Osteoblast (primary cell): ENCODE measurements around the gene CACNA2D3. TPM values are rescaled to one million over a fixed set of nuclear protein-coding genes. Genes with fewer than 3 reads are reported as not detected.
A peak's percentile ranks its signal among the peaks of the same experiment; 100 is the strongest.

Experiments used
- DNase-seq: peaks from one replicate; pipeline ENCODE4 v3.0.0; 2011; ENCODE audit warnings: low spot score, mixed read lengths; ENCODE audit not compliant: insufficient read length; ENCODE audit errors: missing footprints
- H2AFZ ChIP-seq: 2 replicates; pipeline ENCODE4 v1.6.0; 2011; ENCODE audit warnings: mild to moderate bottlenecking, low read length
- H3K27ac ChIP-seq: 2 replicates; pipeline ENCODE4 v1.5.1; 2011; ENCODE audit warnings: mild to moderate bottlenecking, low read depth, low read length, moderate library complexity
- H3K27me3 ChIP-seq: 2 replicates; pipeline ENCODE4 v1.6.0; 2012; ENCODE audit warnings: mild to moderate bottlenecking, control low read depth, inconsistent platforms, low read length, moderate library complexity; ENCODE audit not compliant: insufficient read depth
- H3K36me3 ChIP-seq: 2 replicates; pipeline ENCODE4 v1.5.1; 2011; ENCODE audit warnings: mild to moderate bottlenecking, low read length, control low read depth, moderate library complexity; ENCODE audit not compliant: insufficient read depth
- H3K4me1 ChIP-seq: 2 replicates; pipeline ENCODE4 v1.5.1; 2011; ENCODE audit warnings: mild to moderate bottlenecking, low read length, control low read depth, moderate library complexity; ENCODE audit not compliant: insufficient read depth
- H3K4me2 ChIP-seq: 2 replicates; pipeline ENCODE4 v1.6.0; 2011; ENCODE audit warnings: mild to moderate bottlenecking, low read length; ENCODE audit not compliant: insufficient read depth
- H3K4me3 ChIP-seq: fragments of 200-600 bp; sonication (generic); 3 replicates; pipeline ENCODE4 v1.5.1; 2012; ENCODE audit warnings: mild to moderate bottlenecking, low read length, inconsistent platforms; ENCODE audit not compliant: insufficient read depth
- H3K79me2 ChIP-seq: 2 replicates; pipeline ENCODE4 v1.6.0; 2012; ENCODE audit warnings: mild to moderate bottlenecking, low read length, control low read depth, inconsistent platforms; ENCODE audit not compliant: insufficient read depth
- H3K9me3 ChIP-seq: 2 replicates; pipeline ENCODE4 v1.5.1; 2011; ENCODE audit warnings: low read depth, low read length, control low read depth
- H4K20me1 ChIP-seq: 2 replicates; pipeline ENCODE4 v1.6.0; 2012; ENCODE audit warnings: mild to moderate bottlenecking, low read length, control low read depth; ENCODE audit not compliant: insufficient read depth
- total RNA-seq: library from RNA; depleted of rRNA; stranded (reverse); fragments of >200 nt; gene quantifications from 2 replicates; pipeline ENCODE4 v1.2.3, GENCODE V29; 2012
- TF ChIP-seq, protein P1 (sequence below): IDR thresholded peaks from 2 replicates; pipeline ENCODE4 v1.5.1; 2011; ENCODE audit warnings: mild to moderate bottlenecking, low read depth, low read length, moderate library complexity; ENCODE audit errors: extremely low read depth

Gene CACNA2D3
- total RNA-seq, 1 donor = 0.36 TPM

DNA sequence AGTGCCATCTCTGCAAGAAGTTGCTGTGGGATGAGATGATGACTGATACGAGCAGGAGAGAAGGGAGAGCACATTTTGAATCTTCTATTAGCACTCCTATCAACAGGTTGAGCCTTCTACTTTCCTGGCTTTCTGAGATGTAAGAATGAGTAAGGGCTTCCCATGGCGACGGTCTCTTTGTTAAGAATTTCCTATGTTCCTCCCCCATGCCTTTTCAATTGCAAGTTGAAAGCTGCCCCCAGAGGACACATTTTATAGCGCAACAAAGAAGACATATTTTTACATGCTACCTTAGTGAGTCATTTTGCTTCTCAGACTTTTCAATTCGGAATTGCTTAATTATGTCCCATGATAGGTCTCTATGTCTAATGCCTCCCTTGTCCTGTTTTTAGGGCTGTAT lies 876.8 kb downstream of the CACNA2D3 start:
- no peaks in the 10 kb centered on the region for H3K79me2 ChIP-seq
- peaks cover 24% of the 10 kb centered on the region for H3K4me1 ChIP-seq
- H4K20me1 ChIP-seq = no peaks in the 10 kb centered on the region
- H3K27ac ChIP-seq = peak overlapping the region; percentile 83
- H3K9me3 ChIP-seq = no peaks in the 10 kb centered on the region
- no peaks in the 10 kb centered on the region for H3K27me3 ChIP-seq
- no peak overlapping the region for H3K4me3 ChIP-seq
- TF ChIP-seq, protein P1, sequence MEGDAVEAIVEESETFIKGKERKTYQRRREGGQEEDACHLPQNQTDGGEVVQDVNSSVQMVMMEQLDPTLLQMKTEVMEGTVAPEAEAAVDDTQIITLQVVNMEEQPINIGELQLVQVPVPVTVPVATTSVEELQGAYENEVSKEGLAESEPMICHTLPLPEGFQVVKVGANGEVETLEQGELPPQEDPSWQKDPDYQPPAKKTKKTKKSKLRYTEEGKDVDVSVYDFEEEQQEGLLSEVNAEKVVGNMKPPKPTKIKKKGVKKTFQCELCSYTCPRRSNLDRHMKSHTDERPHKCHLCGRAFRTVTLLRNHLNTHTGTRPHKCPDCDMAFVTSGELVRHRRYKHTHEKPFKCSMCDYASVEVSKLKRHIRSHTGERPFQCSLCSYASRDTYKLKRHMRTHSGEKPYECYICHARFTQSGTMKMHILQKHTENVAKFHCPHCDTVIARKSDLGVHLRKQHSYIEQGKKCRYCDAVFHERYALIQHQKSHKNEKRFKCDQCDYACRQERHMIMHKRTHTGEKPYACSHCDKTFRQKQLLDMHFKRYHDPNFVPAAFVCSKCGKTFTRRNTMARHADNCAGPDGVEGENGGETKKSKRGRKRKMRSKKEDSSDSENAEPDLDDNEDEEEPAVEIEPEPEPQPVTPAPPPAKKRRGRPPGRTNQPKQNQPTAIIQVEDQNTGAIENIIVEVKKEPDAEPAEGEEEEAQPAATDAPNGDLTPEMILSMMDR = peak; percentile 64
- H3K4me2 ChIP-seq = peak overlapping the region; percentile 58
- no peaks in the 10 kb centered on the region for H3K36me3 ChIP-seq
- peak overlapping the region; percentile 66 for H2AFZ ChIP-seq
- peak; percentile 88 for DNase-seq

DNA sequence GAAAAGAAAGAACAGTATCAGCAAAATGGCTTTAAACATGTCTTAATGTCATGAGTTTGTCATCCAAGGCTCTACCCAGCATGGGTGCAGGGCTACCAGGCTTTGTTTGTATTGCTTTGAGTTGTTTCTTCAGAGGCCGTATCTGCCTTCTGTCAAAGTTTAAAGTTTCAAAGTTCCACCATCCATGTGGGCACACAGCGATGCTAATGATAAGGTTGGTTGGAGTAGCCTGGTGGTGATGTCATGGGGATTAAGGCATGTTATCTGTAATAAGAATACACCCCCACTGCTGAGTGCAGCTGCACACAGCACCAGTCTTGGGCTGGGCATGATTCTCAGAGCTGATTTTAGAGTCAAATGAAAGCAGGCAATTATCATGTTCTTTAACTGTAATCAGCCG lies 877.5 kb downstream of the CACNA2D3 start:
- H3K79me2 ChIP-seq = no peaks in the 10 kb centered on the region
- TF ChIP-seq, protein P1 = no peak
- peak overlapping the region; percentile 83 for H3K27ac ChIP-seq
- peak overlapping the region; percentile 58 for H3K4me2 ChIP-seq
- DNase-seq = no peak
- no peaks in the 10 kb centered on the region for H3K36me3 ChIP-seq
- peaks cover 24% of the 10 kb centered on the region for H3K4me1 ChIP-seq
- H3K9me3 ChIP-seq = no peaks in the 10 kb centered on the region
- no peak overlapping the region for H2AFZ ChIP-seq
- no peaks in the 10 kb centered on the region for H3K27me3 ChIP-seq
- H4K20me1 ChIP-seq = no peaks in the 10 kb centered on the region
- H3K4me3 ChIP-seq = peak overlapping the region; percentile 18

DNA sequence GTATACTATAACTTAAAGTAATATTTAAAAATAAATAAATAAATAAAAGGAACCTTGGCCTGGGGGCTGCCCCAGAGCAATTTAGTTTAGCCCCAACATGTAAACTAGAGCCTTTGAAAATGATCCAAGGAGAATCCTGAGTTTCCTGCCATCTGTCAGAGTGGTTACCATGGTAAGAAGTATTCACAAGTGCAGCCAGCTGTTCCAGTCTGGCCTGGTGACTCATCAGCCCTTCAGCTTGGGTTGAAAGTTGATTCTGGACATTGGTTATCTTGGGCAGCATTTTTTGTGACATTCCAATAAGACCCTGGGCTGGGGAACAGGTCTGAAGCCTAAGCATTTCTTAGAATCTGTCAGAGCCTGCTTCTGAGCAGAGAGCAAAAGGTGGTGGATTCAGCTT lies 878.2 kb downstream of the CACNA2D3 start:
- TF ChIP-seq, protein P1 = no peak
- no peak overlapping the region for H3K4me2 ChIP-seq
- H3K9me3 ChIP-seq = no peaks in the 10 kb centered on the region
- no peaks in the 10 kb centered on the region for H3K27me3 ChIP-seq
- no peaks in the 10 kb centered on the region for H3K79me2 ChIP-seq
- no peak overlapping the region for H3K27ac ChIP-seq
- H3K4me3 ChIP-seq = no peak overlapping the region
- H2AFZ ChIP-seq = no peak overlapping the region
- H4K20me1 ChIP-seq = no peaks in the 10 kb centered on the region
- H3K4me1 ChIP-seq = peaks cover 24% of the 10 kb centered on the region
- H3K36me3 ChIP-seq = no peaks in the 10 kb centered on the region
- peak; percentile 84 for DNase-seq

DNA sequence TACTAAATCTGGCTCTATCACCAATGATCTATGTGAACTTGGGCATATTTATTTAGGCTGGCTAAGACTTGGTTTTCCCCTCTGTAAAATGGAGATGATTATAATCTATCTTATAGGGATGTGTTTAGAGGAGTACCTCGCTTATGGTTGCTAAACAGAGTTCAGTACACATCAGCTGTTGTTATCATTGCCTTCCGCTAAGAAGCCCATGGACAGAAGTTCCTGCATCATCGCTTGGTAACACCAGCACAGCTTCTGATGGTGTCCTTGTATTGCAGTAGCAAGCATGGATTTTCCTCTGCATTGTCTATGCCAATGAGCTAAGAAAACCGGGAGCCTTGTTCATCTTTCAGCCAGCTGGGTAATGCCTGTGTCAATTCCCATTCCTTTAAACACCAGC lies 878.6 kb downstream of the CACNA2D3 start:
- H3K27me3 ChIP-seq = no peaks in the 10 kb centered on the region
- H4K20me1 ChIP-seq = no peaks in the 10 kb centered on the region
- TF ChIP-seq, protein P1 = no peak
- peaks cover 24% of the 10 kb centered on the region for H3K4me1 ChIP-seq
- H3K9me3 ChIP-seq = no peaks in the 10 kb centered on the region
- no peak overlapping the region for H3K4me2 ChIP-seq
- no peak overlapping the region for H2AFZ ChIP-seq
- H3K36me3 ChIP-seq = no peaks in the 10 kb centered on the region
- no peak for DNase-seq
- H3K79me2 ChIP-seq = no peaks in the 10 kb centered on the region
- H3K4me3 ChIP-seq = no peak overlapping the region
- H3K27ac ChIP-seq = no peak overlapping the region
